GM18870 (cell line): ENCODE results near the gene INSYN2B.
"Not testable (repeated sequence)": the region's sequence is repeated elsewhere in the genome, so short reads cannot be mapped to it uniquely, and the experiment has no call there.

Source experiments
- ATAC-seq: cut with Tn5 transposase; IDR thresholded peaks from one replicate; pipeline ENCODE4 v1.9.1; 2021; ENCODE audit warnings: moderate library complexity; ENCODE audit not compliant: unreplicated experiment

INSYN2B gene

DNA sequence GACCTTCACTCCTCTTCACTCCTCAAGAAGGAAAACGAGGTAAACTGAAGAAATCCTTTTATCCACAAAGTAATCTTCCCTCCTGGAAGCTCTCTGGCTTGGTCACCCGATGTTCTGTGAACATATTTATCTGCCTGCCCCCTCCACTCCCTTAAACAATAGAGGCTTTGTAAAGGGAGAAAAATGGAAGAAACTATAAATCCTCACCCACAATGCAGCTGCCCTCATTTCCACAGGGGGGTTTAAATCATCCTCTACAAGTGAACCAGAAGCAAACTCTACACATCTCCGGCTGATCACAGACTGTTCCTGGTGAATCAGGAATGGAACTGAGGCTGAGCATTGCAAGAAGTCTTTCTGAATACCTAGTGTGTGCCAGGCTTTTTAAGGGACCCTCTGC, 7.2 kb downstream of the INSYN2B start:
- ATAC-seq: no peak

DNA sequence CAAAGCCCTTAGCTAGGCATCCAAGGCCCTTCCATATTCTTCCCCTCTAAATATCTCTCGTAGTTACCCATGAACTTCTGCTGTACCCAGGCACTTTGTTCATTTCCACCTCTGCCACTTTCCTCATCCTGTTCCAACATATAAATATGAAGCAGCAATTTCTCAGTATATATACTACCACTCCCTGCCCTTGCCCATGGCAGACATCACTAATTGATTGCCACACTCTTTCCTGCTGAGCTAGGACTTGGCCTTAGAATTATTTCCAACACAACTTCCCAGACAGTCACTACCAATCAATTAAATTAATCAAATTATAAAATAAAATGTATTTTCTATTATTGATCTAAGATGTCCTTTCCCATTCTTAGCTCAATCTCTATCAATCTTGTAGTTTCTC, 8.5 kb downstream of the INSYN2B start:
- no peak for ATAC-seq

DNA sequence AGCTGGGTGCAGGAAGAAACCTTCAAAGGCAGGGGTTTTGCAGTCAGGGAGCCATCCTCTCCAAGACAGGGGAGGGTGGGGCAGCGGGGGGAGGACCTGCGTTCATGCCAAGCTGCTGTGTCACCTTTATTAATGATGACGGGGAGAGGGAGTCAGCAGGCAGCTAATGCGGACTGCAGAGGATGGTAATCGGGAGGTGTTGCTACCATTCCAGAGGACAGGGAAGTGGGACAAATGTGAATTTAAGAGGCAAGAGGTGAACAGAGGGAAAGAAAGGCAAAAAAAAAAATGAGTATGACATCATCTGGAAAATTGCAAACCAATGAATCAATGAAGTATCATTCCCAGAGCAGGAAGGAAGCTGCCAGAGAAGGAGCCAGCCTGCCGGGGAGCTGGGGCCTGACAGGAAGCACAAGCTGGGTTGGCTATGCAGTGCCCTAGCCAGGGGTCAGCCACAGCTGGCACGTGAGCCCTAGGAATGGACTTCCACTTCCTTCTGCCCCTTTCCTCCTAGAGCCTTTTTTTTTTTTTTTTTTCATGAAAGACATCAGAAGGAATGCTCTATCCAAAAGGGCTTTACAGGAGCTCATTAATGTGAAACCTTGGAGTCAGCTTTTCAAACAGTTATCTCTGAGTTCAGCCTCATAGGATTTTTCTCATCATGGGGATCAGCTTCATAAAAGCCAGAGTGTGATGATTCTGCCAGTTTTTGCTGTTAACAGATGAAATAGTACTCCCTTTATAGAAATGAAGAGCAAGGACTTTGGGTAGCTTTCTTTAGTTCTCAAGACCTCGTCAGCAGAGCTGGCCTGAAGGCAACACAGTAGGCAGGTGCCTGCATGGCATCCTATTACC, 9.2 kb downstream of the INSYN2B start:
- ATAC-seq: no peak

DNA sequence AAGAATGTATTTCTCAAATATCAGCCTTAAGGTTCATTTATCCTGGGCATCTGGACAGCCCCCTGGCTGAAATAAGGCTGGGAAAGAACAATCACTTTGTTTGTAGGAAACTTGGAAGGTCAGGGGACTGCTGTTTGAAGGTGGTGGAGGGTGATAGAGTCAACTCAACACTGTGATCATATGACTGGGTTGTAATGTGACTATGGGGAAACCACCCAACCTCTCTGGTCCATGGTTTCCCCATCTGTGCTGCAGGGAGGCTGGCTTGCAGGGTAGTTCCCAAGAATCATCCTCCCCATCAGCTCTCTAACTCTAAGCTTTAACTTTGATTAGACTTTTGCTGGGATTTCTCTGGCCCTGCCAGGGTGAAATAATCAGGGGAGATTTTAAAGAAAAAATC, 10.0 kb downstream of the INSYN2B start:
- ATAC-seq: no peak

DNA sequence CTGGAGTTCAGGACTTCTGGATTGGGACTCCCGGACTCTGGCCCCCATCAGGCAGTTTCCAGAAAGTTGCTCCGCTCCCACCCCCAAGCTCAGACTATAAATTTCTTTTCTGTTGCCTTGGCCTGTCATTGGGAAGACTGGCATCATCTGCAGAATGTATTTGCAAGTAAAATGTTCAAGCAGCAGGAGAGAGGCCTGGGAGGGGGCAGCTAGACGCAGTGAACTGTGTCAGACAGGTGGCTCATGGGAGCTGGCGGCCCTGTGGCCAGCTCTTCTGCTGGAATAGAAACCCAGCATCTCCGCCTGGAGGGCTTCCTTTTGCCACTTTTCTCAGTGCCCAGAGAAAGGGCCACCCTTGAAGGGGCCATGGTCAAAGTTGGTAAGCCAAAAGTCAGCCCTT, 16.0 kb downstream of the INSYN2B start:
- ATAC-seq: no peak

DNA sequence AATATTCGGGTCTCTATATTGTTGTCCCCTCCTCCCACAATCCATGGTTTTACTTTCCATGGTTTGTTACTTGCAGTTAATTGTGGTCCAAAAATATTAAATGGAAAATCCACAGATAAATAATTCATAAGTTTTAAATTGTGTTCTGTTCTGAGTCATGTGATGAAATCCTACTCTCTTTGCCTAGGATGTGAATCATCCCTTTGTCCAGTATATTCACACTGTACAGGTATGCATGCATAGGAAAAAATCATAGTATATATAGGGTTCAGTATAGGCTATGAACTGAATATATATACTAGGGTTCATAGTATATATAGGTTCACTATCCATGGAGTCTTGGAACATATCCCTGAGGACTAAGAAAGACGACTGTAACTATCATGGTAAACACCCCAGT, 19.6 kb downstream of the INSYN2B start:
- ATAC-seq: no peak

DNA sequence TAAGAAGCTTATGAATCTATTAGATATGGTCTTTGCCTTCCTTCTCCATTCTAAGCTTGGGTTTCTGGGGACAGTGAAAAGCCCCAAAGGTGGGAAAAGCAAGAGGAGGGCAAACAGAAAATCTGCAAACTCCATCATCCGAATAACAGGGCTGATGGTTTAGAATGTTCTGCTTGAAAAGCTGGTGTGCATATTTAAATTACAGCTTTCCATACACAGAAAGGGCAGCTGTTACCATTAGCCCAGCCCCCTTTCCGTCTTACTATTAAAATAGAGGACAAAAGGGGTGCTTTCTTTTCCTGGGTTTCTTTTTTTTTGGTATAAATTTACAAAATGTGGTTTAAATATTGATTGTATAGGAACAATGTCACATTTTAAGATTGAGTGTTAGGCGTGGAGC, 22.0 kb downstream of the INSYN2B start:
- ATAC-seq: no peak

DNA sequence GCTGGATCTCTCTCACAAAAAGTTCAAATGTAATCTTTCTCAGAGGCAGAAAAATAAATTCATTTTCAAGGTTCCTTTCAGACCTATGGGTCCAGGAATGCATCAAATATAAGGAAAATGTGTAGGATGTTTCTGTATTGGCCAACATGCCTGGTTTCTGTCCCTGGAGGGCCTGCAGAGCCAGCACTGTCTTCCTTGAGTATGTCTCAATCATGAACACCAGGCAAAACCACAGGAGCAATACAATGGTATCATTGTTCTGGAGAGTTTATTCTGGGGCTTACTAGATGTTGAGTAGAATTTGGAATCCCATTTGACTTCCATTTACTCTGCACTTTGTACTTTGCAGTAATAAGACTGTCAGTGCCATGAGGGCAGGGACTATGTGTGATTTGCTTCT, 23.5 kb downstream of the INSYN2B start:
- no peak for ATAC-seq

DNA sequence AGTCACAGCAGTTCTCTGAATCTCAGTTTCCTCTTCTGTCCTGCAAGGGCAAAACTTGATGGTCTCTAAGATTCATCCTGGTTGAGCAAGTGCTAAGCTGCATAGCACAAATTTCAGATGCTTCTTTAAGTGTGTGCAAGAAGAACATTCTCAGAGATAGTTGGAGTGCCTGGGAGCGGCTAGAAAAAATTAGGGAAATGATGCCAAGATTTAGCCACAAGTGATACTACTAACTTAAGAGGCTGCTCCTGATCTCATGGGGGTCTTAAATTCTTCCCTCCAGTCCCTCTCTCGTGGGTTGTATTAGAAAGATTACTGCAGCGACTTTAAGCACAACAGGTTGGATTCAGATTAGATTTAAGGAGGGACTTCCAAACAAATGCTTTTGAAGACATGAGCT, 24.2 kb downstream of the INSYN2B start:
- no peak for ATAC-seq

DNA sequence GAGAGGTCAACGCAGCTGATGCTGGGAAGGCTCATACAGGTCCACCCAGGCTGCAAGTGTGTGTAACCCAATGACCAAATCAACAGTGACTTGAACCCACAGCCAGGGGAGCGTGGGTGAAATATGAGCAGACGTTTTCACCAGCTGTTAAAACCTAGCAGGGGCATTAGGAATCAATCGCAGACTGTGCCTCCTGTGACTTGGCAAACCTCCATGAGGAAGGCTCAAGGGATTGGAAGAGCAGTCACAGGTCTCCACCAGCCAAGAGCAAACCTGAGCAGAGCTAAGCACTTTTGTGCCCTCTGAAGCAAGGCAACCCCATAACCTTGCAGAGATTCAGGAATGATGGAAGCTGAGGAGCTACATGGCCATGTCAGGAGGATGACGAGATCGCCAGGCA, 25.5 kb downstream of the INSYN2B start:
- ATAC-seq: no peak

DNA sequence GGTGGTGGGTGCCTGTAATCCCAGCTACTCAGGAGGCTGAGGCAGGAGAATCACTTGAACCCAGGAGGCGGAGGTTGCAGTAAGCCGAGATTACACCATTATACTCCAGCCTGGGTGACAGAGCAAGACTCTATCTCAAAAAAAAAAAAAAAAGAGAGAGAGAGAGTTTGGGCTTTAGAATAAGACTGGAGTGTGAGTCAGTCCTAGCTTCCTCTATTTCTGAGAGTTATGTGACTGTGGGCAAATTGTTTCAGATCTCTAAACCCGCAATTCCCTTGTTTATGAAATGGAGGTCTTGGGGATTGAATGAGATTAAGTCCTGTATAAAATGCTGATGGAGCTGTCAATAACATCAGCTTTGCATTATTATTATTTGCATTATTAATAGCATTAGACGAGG, 27.1 kb downstream of the INSYN2B start:
- ATAC-seq: not testable (repeated sequence)

DNA sequence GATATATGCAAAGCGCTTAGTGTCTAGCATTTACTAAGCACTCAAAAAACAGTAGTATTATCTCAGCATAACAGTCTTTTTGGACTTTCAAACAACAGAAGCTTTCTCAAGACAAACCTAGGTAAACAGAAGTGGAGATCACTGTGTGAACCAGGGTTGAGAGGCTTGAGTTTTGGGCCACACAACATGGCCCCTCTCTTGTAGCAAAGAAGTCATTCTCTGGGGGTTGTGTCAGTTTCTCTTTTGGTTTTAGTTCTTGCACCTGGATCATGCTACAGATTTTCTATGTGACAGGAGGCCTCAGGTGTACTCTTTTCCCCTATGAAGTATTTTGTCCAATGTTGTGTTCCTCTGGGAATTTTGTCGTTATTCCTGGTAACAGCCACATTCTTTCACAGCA, 30.0 kb downstream of the INSYN2B start:
- ATAC-seq: no peak

DNA sequence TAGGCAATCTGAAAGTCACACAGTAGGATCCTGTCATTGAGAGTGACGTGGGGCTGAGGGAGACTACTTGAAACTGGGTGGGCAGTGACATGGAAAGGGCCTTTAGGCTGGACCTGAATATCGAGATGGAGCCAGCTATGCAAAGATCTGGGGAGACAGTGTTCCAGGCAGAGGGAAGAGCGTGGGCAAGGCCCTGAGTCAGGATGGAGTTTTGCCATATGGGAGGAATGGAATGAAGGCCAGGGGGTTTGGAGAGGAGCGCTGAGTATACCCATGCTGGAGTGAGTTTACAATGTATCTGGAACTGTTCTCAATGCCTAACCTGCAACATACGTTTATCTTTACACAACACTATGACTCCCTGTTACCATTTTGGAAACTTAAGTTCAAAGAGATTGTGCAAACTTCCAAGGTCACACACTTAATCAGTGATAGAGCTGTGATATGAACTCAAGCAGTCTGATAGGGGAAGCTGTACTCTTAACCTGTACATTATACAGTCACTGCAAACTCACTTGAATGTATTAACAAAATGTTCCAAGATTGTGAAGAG, 33.5 kb downstream of the INSYN2B start:
- ATAC-seq: no peak

DNA sequence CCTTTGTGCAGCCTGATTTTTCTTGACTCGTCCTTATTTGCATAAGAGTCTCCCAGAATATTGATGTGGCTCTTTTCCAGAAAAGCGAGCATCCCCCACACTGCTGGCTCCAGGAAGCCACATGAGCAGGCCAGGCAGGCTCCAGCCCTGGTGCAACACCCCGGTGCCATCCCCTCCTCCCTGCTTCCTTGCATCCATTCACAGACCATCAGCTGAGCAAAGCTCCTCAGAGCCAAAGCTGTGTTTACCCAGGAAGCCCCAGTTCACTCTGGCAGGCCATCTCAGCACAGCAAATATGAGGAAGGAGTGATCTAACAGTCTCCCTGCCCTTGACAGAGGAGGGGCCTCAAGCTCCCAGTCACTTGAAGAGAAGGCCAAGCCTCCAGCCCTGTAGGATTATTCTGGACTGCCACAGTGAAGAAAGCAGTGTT, 34.4 kb downstream of the INSYN2B start:
- no peak for ATAC-seq

DNA sequence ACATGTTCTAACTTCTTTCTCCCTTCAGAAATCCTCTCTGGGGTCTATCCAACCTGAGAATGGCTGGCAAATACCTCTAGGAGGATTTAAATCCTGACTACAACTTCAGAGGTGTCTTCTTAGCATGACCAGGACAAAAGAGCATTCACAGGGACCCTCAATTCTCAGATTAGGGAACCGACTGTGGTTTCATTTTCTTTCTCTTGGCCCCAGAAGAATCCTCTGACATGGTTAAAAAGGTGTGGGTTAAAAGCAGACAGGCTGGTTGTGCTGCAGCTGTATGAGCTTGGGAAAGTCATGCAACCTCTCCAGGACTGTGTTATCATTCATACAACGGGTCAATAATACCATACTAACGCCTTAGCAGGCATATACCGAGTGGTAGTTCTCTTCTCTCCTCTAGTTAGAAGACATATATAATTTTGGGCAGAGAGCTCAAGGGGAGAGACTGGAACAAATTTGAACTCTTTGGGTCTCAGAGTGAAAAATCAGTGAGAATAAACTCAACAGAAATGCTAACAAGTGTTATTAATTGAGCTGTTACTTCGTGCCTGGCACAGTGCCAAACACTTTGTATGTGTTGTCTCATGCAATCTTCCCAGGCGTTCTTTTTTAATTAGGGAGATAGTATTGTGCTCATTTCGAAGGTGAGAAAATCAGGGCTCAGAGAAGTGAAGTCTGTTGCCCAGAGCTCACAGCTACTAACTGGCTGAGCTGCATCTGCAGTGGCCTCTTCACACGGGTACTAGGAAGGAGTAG, 35.2 kb downstream of the INSYN2B start:
- ATAC-seq: peak; percentile 45

DNA sequence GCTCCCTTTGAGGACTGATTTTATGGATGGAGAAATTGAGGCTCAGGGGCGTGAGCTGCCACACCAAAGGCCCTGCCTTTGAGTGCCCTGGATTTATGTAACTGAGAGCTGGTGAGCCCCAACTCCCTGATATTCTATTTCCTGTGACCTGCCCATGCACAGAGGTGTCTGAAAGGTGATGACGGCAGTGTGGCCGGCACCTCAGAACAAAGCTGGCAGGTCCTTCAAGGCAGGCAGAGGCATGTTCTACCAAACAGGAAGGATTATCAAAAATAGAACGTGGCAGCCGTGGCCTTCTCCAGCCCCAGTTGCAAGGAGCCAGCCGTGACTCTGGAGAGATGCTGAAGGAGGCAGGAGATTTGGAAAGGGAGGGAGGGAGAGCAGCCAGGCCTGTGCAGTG, 36.2 kb downstream of the INSYN2B start:
- no peak for ATAC-seq

DNA sequence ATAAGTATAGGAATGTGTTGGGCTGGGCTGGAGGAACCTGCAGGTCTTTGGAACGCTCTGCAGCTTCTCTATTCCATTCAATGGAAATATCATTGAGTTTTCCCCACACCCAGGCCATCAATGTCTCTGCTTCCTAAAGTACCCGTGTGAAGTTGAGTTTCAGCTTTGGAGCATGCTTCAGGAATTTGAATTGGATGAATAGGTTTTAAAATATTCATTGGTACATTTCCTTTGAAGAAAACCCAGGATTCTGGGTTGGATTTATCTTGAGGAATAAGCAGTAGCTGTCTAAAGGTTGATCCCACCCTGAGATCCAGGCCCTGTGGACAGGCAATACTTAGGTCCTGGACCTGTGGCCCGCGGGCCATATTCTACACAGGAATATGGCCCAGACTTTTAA, 37.3 kb downstream of the INSYN2B start:
- ATAC-seq: no peak

DNA sequence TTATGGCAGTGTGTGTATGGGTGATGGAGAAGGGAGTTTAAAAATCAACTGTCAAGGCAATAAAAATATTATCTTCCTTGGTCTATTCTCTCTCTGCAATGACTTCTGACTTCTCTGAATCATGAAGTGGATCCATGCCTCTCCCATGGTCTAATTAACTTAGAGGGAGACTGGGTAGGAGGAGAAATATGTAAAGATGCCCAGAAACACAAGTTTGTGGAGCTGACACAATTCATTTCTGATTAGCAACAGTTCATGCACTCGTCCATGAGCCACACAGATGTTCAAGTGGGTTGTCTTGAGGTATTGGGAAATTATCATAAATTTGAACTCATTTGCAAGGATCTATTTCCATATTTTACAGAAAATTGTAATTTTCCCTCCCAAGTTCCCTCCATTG, 38.1 kb downstream of the INSYN2B start:
- ATAC-seq: no peak

DNA sequence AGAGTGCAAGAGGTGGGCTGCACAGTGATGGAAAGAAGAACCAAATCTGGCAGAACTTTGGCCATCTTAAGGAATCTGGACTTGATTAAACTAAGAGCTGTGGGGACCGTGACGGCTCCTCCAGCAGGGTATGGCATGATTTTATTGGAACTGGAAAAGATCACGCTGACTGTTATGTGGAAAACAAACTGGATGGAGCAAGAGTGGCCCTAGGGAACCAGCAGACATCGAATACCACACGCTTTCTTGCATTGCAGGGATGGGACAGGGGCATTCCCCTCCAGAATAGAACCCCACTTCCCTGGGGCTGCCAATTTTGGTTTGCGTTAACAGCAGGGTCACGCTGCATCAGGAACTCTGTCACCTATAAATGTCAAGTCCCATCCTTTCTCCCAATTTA, 38.8 kb downstream of the INSYN2B start:
- no peak for ATAC-seq

DNA sequence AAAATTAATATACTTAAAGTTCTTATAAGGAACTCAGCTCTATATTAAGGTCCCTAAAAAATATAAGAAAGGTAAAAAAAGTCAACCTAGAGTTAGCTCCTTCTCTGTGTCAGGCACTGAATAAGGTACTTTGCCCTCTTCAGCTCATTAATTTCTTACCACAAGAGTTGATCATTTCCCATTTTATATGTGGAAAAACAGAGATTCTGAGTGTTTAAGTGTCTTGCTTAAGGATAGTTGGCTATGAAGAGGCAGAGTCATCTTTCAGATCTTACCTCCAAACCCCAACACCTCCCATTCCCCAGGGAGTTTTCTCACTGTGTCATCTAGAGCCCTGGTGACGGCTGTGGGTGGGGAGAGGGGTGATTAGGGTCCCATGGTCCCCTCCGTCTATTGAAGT, 40.6 kb downstream of the INSYN2B start:
- no peak for ATAC-seq

DNA sequence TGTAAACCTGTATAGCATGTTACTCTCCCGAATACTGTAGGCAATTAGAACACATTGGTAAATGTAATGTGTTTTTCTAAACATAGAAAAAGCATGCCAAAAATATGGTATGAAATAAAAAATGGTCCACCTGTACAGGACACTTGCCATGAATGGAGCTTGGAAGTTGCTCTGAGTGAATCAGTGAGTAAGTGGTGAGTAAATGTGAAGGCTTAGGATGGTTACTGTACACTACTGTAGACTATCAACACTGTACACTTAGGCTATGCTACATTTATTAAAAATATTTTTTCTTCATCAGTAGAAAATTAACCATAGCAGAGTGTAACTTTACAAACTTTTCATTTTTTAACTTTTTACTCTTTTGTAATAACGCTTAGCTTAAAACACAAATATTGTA, 41.9 kb downstream of the INSYN2B start:
- no peak for ATAC-seq

DNA sequence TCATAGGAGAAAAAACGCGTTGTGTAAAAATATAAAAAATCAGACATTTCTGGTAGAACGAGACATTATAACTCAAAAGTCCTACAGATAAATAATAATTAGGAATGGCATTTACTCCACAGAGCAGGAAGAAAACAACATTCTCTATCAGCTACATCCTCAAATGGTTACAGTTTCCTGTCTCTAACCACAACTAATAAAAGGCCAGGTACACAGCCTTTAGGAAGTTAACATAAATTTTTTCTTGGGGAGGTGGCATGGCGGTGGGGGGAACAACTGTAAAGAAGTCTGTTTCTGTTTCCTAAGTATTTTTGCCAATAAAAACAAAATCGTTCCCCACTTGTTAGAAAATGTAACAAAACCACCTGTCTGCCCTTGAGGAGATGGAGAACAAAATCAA, 44.5 kb downstream of the INSYN2B start:
- no peak for ATAC-seq
